Measurements from ENCODE around the gene STK38L.

DNA sequence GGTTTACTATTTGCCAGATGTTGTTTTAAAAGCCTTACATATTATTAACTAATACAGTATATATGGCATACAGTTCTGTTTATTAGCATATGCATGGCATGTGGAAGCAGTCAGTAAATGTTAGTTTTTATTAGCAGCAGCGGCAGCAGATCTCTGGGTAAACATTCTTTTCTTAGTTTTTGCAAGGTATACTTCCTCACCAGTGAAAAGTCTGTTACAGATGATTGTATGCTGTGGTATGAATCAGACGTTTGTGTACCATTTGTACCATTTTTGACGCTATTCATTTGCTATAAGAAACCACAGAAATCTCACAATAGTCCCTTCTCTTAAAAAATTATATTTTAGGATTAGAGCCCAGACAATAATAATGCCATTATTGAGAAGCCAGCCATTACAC is 17.8 kb downstream of the STK38L start:
- TF ChIP-seq CTCF (optimal IDR thresholded peaks at IDR 0.05 in 1 of 3, IDR thresholded peaks at IDR 0.05 in 1 of 3, conservative IDR thresholded peaks at IDR 0.05 in 1 of 3; ENCODE audit: extremely low read depth in 1 of 3, insufficient read depth in 2 of 3, low read length in 3 of 3) (no peak), EZH2 (IDR thresholded peaks at IDR 0.05; ENCODE audit: low read length) (no peak)
